ENCODE results near the gene CHRNA4.

CHRNA4 gene

GRCh38 chr20:63313349-63314014, 47.7 kb downstream of the CHRNA4 start:
- Histone ChIP-seq H3K27me3 (ENCODE audit: control insufficient read depth, insufficient read depth, low read length, poor library complexity, severe bottlenecking) (no peaks in the 10 kb centered on the region), H3K4me3 (ENCODE audit: insufficient read depth, low read depth, low read length) (no peak overlapping the region), H3K9me3 (ENCODE audit: control insufficient read depth, low read length) (no peaks in the 10 kb centered on the region), H3K4me1 (ENCODE audit: control insufficient read depth, insufficient read depth, low read length) (no peaks in the 10 kb centered on the region), H3K27ac (ENCODE audit: insufficient read depth, low read depth, low read length, poor library complexity, severe bottlenecking) (no peak overlapping the region), H3K36me3 (ENCODE audit: control insufficient read depth, insufficient read depth, low read length) (no peaks in the 10 kb centered on the region)
- WGBS, 2 experiments = 87 to 91% methylated on average over 25 of the region's 25 CpGs

GRCh38 chr20:63312690-63313348, 48.3 kb downstream of the CHRNA4 start:
- no peak overlapping the region for H3K4me3 ChIP-seq (ENCODE audit: insufficient read depth, low read depth, low read length)
- H3K36me3 ChIP-seq (ENCODE audit: control insufficient read depth, insufficient read depth, low read length) = no peaks in the 10 kb centered on the region
- 92% methylated on average over 22 of the region's 22 CpGs for WGBS, 2 experiments
- H3K4me1 ChIP-seq (ENCODE audit: control insufficient read depth, insufficient read depth, low read length) = no peaks in the 10 kb centered on the region
- no peaks in the 10 kb centered on the region for H3K9me3 ChIP-seq (ENCODE audit: control insufficient read depth, low read length)
- H3K27ac ChIP-seq (ENCODE audit: insufficient read depth, low read depth, low read length, poor library complexity, severe bottlenecking) = no peak overlapping the region
- H3K27me3 ChIP-seq (ENCODE audit: control insufficient read depth, insufficient read depth, low read length, poor library complexity, severe bottlenecking) = no peaks in the 10 kb centered on the region

DNA sequence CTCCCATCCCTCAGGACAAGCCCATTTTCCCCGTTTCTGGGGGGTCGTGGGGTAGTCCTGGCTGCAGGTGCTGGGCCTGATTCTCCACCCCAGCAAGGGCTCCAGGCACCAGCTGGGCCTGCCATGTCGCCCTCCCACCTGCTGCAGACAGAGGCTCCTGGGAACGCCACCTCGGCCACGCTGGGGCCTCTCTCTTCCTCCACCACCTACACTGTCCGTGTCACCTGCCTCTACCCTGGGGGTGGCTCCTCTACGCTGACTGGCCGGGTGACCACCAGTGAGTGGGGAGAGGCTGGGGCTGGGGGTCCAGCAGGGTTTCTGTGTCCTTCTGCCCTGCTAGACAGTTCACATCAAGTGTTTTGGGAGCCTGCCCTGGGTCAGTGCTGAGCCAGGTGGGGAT, 48.9 kb downstream of the CHRNA4 start:
- no peaks in the 10 kb centered on the region for H3K36me3 ChIP-seq (ENCODE audit: control insufficient read depth, insufficient read depth, low read length)
- no peaks in the 10 kb centered on the region for H3K4me1 ChIP-seq (ENCODE audit: control insufficient read depth, insufficient read depth, low read length)
- H3K27ac ChIP-seq (ENCODE audit: insufficient read depth, low read depth, low read length, poor library complexity, severe bottlenecking) = no peak overlapping the region
- no peaks in the 10 kb centered on the region for H3K27me3 ChIP-seq (ENCODE audit: control insufficient read depth, insufficient read depth, low read length, poor library complexity, severe bottlenecking)
- H3K9me3 ChIP-seq (ENCODE audit: control insufficient read depth, low read length) = no peaks in the 10 kb centered on the region
- WGBS, 2 experiments = 89% methylated on average over 8 to 9 of the region's 9 CpGs
- H3K4me3 ChIP-seq (ENCODE audit: insufficient read depth, low read depth, low read length) = no peak overlapping the region

DNA sequence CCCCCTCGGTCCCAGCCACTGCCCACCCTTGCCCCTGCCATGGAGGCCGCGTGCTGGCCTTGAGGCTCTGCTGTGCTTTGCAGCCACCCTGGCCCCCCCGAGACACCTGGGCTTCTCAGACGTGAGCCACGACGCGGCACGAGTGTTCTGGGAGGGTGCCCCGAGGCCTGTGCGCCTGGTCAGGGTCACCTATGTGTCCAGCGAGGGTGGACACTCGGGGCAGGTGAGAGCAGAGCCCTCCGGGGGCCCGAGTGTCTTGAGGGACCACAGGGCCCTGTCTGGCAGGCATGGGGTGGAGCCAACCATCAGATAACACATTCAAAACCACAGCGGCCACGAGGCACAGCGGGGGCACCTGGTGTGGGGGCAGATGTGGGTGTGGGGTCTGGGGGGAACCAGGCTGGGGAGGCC, 49.3 kb downstream of the CHRNA4 start:
- no peaks in the 10 kb centered on the region for H3K9me3 ChIP-seq (ENCODE audit: control insufficient read depth, low read length)
- WGBS, 2 experiments = 94 to 95% methylated on average over 17 to 18 of the region's 18 CpGs
- no peaks in the 10 kb centered on the region for H3K36me3 ChIP-seq (ENCODE audit: control insufficient read depth, insufficient read depth, low read length)
- no peak overlapping the region for H3K4me3 ChIP-seq (ENCODE audit: insufficient read depth, low read depth, low read length)
- H3K4me1 ChIP-seq (ENCODE audit: control insufficient read depth, insufficient read depth, low read length) = no peaks in the 10 kb centered on the region
- no peaks in the 10 kb centered on the region for H3K27me3 ChIP-seq (ENCODE audit: control insufficient read depth, insufficient read depth, low read length, poor library complexity, severe bottlenecking)
- no peak overlapping the region for H3K27ac ChIP-seq (ENCODE audit: insufficient read depth, low read depth, low read length, poor library complexity, severe bottlenecking)

- Histone ChIP-seq H3K27ac (ENCODE audit: insufficient read depth, low read depth, low read length, poor library complexity, severe bottlenecking) (no peak overlapping the region), H3K4me3 (ENCODE audit: insufficient read depth, low read depth, low read length) (no peak overlapping the region), H3K36me3 (ENCODE audit: control insufficient read depth, insufficient read depth, low read length) (no peaks in the 10 kb centered on the region), H3K27me3 (ENCODE audit: control insufficient read depth, insufficient read depth, low read length, poor library complexity, severe bottlenecking) (no peaks in the 10 kb centered on the region), H3K9me3 (ENCODE audit: control insufficient read depth, low read length) (no peaks in the 10 kb centered on the region), H3K4me1 (ENCODE audit: control insufficient read depth, insufficient read depth, low read length) (no peaks in the 10 kb centered on the region)
- 91 to 93% methylated on average over 29 of the region's 29 CpGs for WGBS, 2 experiments
Observed at GRCh38 chr20:63311186-63311832, 49.8 kb downstream of the CHRNA4 start.

- WGBS, 2 experiments = 91 to 92% methylated on average over 20 of the region's 20 CpGs
- H3K4me1 ChIP-seq (ENCODE audit: control insufficient read depth, insufficient read depth, low read length) = no peaks in the 10 kb centered on the region
- no peak overlapping the region for H3K4me3 ChIP-seq (ENCODE audit: insufficient read depth, low read depth, low read length)
- no peaks in the 10 kb centered on the region for H3K27me3 ChIP-seq (ENCODE audit: control insufficient read depth, insufficient read depth, low read length, poor library complexity, severe bottlenecking)
- no peak overlapping the region for H3K27ac ChIP-seq (ENCODE audit: insufficient read depth, low read depth, low read length, poor library complexity, severe bottlenecking)
- H3K36me3 ChIP-seq (ENCODE audit: control insufficient read depth, insufficient read depth, low read length) = no peaks in the 10 kb centered on the region
- H3K9me3 ChIP-seq (ENCODE audit: control insufficient read depth, low read length) = no peaks in the 10 kb centered on the region
Observed at GRCh38 chr20:63310265-63310991, 50.7 kb downstream of the CHRNA4 start.

GRCh38 chr20:63309261-63310071, 51.7 kb downstream of the CHRNA4 start:
- WGBS, 2 experiments = 64 to 65% methylated on average over 35 of the region's 35 CpGs
- no peak overlapping the region for H3K4me3 ChIP-seq (ENCODE audit: insufficient read depth, low read depth, low read length)
- no peak overlapping the region for H3K27ac ChIP-seq (ENCODE audit: insufficient read depth, low read depth, low read length, poor library complexity, severe bottlenecking)

DNA sequence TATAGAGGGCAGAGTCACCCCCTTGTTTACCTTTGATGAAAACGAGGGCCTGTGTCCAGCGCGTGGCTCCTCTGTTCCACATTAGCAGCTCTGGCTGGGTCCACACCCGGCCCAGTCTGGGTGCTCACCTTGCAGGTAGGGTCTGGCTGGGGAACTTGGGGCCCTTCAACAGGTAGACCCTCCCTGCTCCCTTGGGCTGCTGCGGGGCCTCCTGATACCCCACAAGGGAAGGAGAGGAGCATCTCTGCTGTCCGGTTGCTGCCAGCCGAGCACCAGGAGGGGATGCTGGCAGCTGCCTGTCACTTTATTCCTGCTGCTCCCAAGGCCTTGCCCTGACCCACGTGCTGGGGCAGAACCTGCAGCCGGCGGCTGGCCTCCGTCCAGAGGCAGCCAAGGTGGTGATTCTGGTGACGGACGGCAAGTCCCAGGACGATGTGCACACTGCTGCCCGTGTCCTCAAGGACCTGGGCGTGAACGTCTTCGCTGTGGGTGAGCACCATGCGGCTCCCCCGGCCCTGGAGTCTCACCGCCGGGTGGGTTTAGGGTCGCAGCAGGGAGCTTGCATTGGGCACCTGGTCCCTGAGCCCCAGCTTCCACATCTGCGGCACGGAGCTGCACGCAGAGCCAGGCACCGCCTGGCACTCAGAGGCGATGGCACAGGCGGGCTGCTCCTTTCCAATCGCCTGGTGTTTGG, 52.8 kb downstream of the CHRNA4 start:
- no peaks in the 10 kb centered on the region for H3K9me3 ChIP-seq (ENCODE audit: control insufficient read depth, low read length)
- H3K27ac ChIP-seq (ENCODE audit: insufficient read depth, low read depth, low read length, poor library complexity, severe bottlenecking) = no peak overlapping the region
- no peaks in the 10 kb centered on the region for H3K4me1 ChIP-seq (ENCODE audit: control insufficient read depth, insufficient read depth, low read length)
- no peak overlapping the region for H3K4me3 ChIP-seq (ENCODE audit: insufficient read depth, low read depth, low read length)
- 90 to 92% methylated on average over 30 of the region's 30 CpGs for WGBS, 2 experiments
- no peaks in the 10 kb centered on the region for H3K27me3 ChIP-seq (ENCODE audit: control insufficient read depth, insufficient read depth, low read length, poor library complexity, severe bottlenecking)
- H3K36me3 ChIP-seq (ENCODE audit: control insufficient read depth, insufficient read depth, low read length) = no peaks in the 10 kb centered on the region

More at GRCh38 chr20:63309261-63310071, 51.7 kb downstream of the CHRNA4 start:
- Histone ChIP-seq H3K36me3 (ENCODE audit: control insufficient read depth, insufficient read depth, low read length) (no peaks in the 10 kb centered on the region), H3K9me3 (ENCODE audit: control insufficient read depth, low read length) (no peaks in the 10 kb centered on the region), H3K27me3 (ENCODE audit: control insufficient read depth, insufficient read depth, low read length, poor library complexity, severe bottlenecking) (no peaks in the 10 kb centered on the region), H3K4me1 (ENCODE audit: control insufficient read depth, insufficient read depth, low read length) (no peaks in the 10 kb centered on the region)

DNA sequence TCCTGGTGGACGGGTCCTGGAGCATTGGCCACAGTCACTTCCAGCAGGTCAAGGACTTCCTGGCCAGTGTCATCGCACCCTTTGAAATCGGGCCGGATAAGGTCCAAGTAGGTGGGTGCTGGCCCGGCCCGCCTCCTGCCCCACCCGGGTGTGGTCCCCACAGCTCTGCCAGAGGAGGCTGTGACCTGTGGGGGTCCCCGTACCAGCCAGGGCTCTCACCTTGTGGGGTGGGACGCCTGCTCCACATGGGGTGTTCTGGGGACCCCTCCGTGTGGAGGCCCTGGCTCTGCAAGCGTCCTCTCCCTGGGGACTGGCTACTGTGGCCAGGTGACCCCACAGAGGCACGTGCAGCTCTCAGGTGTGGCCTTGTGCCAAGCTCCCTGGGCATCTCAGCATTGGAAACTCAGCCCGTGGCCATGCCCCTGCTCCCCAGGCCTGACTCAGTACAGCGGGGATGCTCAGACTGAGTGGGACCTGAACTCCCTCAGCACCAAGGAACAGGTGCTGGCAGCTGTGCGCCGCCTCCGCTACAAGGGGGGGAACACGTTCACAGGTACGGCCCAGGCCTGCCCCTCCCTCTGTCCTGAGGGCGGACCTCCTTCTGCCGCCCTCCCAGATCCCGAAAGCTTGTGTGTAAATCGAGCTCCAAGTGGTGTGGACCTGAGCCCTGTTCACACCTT, 53.5 kb downstream of the CHRNA4 start:
- WGBS, 2 experiments = 92% methylated on average over 23 of the region's 23 CpGs
- no peaks in the 10 kb centered on the region for H3K4me1 ChIP-seq (ENCODE audit: control insufficient read depth, insufficient read depth, low read length)
- no peaks in the 10 kb centered on the region for H3K36me3 ChIP-seq (ENCODE audit: control insufficient read depth, insufficient read depth, low read length)
- no peak overlapping the region for H3K27ac ChIP-seq (ENCODE audit: insufficient read depth, low read depth, low read length, poor library complexity, severe bottlenecking)
- H3K9me3 ChIP-seq (ENCODE audit: control insufficient read depth, low read length) = no peaks in the 10 kb centered on the region
- no peaks in the 10 kb centered on the region for H3K27me3 ChIP-seq (ENCODE audit: control insufficient read depth, insufficient read depth, low read length, poor library complexity, severe bottlenecking)
- no peak overlapping the region for H3K4me3 ChIP-seq (ENCODE audit: insufficient read depth, low read depth, low read length)

Data from ectodermal cell (in vitro differentiated cells).